ACC112 (cell line): ENCODE measurements around the gene CD300LF.

Source experiments
- H2AFZ ChIP-seq: fragments of 200-600 bp; sonication (generic); one replicate; pipeline ENCODE4 v1.6.0; 2017; ENCODE audit warnings: antibody characterized with exemption, low read length; ENCODE audit not compliant: unreplicated experiment
- H3K27ac ChIP-seq: fragments of 200-600 bp; sonication (generic); 2 replicates; pipeline ENCODE4 v1.5.1; 2014; ENCODE audit warnings: low read depth, mild to moderate bottlenecking, antibody characterized with exemption, low read length, moderate library complexity
- H3K27me3 ChIP-seq: fragments of 200-600 bp; sonication (generic); 2 replicates; pipeline ENCODE4 v1.6.1; 2014; ENCODE audit warnings: mild to moderate bottlenecking, antibody characterized with exemption, low read length, moderate library complexity, mixed read lengths; ENCODE audit not compliant: insufficient read depth
- H3K36me3 ChIP-seq: fragments of 200-600 bp; sonication (generic); 2 replicates; pipeline ENCODE4 v1.6.1; 2016; ENCODE audit warnings: mild to moderate bottlenecking, antibody characterized with exemption, low read length, moderate library complexity, mixed read lengths; ENCODE audit not compliant: insufficient read depth
- H3K4me1 ChIP-seq: fragments of 200-600 bp; sonication (generic); one replicate; pipeline ENCODE4 v1.6.1; 2016; ENCODE audit warnings: low read length, mixed read lengths; ENCODE audit not compliant: insufficient read depth, unreplicated experiment, control insufficient read depth
- H3K4me3 ChIP-seq: fragments of 200-600 bp; sonication (generic); 2 replicates; pipeline ENCODE4 v1.5.1; 2014; ENCODE audit warnings: mild to moderate bottlenecking, low read depth, low read length
- H3K79me2 ChIP-seq: fragments of 200-600 bp; sonication (generic); one replicate; pipeline ENCODE4 v1.6.0; 2016; ENCODE audit warnings: low read length; ENCODE audit not compliant: control insufficient read depth, unreplicated experiment, insufficient read depth

Gene CD300LF

GRCh38 chr17:74670329-74670728 is 42.4 kb downstream of the CD300LF start:
- no peaks in the 10 kb centered on the region for H3K36me3 ChIP-seq
- H3K79me2 ChIP-seq: no peaks in the 10 kb centered on the region
- H3K27me3 ChIP-seq: peaks cover 59% of the 10 kb centered on the region
- no peak overlapping the region for H3K4me3 ChIP-seq
- H3K27ac ChIP-seq: no peak overlapping the region
- no peak overlapping the region for H2AFZ ChIP-seq
- no peaks in the 10 kb centered on the region for H3K4me1 ChIP-seq

- Histone ChIP-seq H3K36me3 (no peaks in the 10 kb centered on the region), H3K79me2 (no peaks in the 10 kb centered on the region), H2AFZ (no peak overlapping the region), H3K27me3 (peaks cover 55% of the 10 kb centered on the region), H3K27ac (no peak overlapping the region), H3K4me1 (no peaks in the 10 kb centered on the region), H3K4me3 (no peak overlapping the region)
Measured at GRCh38 chr17:74663561-74663960, 49.2 kb downstream of the CD300LF start.

- Histone ChIP-seq H3K27ac (no peak overlapping the region), H3K27me3 (peaks cover 58% of the 10 kb centered on the region), H3K4me1 (no peaks in the 10 kb centered on the region), H3K36me3 (no peaks in the 10 kb centered on the region), H2AFZ (no peak overlapping the region), H3K4me3 (no peak overlapping the region), H3K79me2 (no peaks in the 10 kb centered on the region)
Measured at GRCh38 chr17:74659889-74660288, 52.8 kb downstream of the CD300LF start.

- Histone ChIP-seq H3K4me3 (no peak overlapping the region), H3K4me1 (no peaks in the 10 kb centered on the region), H3K36me3 (no peaks in the 10 kb centered on the region), H3K79me2 (no peaks in the 10 kb centered on the region), H3K27ac (no peak overlapping the region), H2AFZ (no peak overlapping the region), H3K27me3 (peaks cover 61% of the 10 kb centered on the region)
Measured at GRCh38 chr17:74658620-74659019, 54.1 kb downstream of the CD300LF start.

- H3K4me1 ChIP-seq: no peaks in the 10 kb centered on the region
- H2AFZ ChIP-seq: no peak overlapping the region
- H3K27me3 ChIP-seq: peaks cover 76% of the 10 kb centered on the region
- H3K79me2 ChIP-seq: no peaks in the 10 kb centered on the region
- H3K4me3 ChIP-seq: no peak overlapping the region
- H3K27ac ChIP-seq: no peak overlapping the region
- H3K36me3 ChIP-seq: no peaks in the 10 kb centered on the region
Measured at GRCh38 chr17:74654742-74655141, 58.0 kb downstream of the CD300LF start.

- Histone ChIP-seq H3K27me3 (peaks cover 79% of the 10 kb centered on the region), H3K36me3 (no peaks in the 10 kb centered on the region), H3K79me2 (no peaks in the 10 kb centered on the region), H3K27ac (no peak overlapping the region), H3K4me3 (no peak overlapping the region), H3K4me1 (no peaks in the 10 kb centered on the region), H2AFZ (no peak overlapping the region)
Measured at GRCh38 chr17:74652020-74652419, 60.7 kb downstream of the CD300LF start.

- Histone ChIP-seq H3K27me3 (peaks cover 74% of the 10 kb centered on the region), H3K79me2 (no peaks in the 10 kb centered on the region), H2AFZ (no peak overlapping the region), H3K4me3 (no peak overlapping the region), H3K36me3 (no peaks in the 10 kb centered on the region), H3K4me1 (no peaks in the 10 kb centered on the region), H3K27ac (no peak overlapping the region)
Measured at GRCh38 chr17:74649909-74650308, 62.8 kb downstream of the CD300LF start.

GRCh38 chr17:74647871-74648672 is 64.7 kb downstream of the CD300LF start:
- H3K4me1 ChIP-seq: no peaks in the 10 kb centered on the region
- H3K79me2 ChIP-seq: no peaks in the 10 kb centered on the region
- H3K4me3 ChIP-seq: no peak overlapping the region
- H3K27me3 ChIP-seq: peaks cover 75% of the 10 kb centered on the region
- H3K27ac ChIP-seq: no peak overlapping the region
- no peaks in the 10 kb centered on the region for H3K36me3 ChIP-seq
- no peak overlapping the region for H2AFZ ChIP-seq

GRCh38 chr17:74646231-74646630 is 66.5 kb downstream of the CD300LF start:
- Histone ChIP-seq H2AFZ (no peak overlapping the region), H3K27me3 (peaks cover 71% of the 10 kb centered on the region)

GRCh38 chr17:74645010-74645409 is 67.7 kb downstream of the CD300LF start:
- Histone ChIP-seq H3K79me2 (no peaks in the 10 kb centered on the region), H3K4me1 (no peaks in the 10 kb centered on the region), H2AFZ (no peak overlapping the region), H3K27me3 (peaks cover 66% of the 10 kb centered on the region), H3K4me3 (no peak overlapping the region), H3K27ac (no peak overlapping the region), H3K36me3 (no peaks in the 10 kb centered on the region)

More at GRCh38 chr17:74646231-74646630, 66.5 kb downstream of the CD300LF start:
- Histone ChIP-seq H3K36me3 (no peaks in the 10 kb centered on the region), H3K4me3 (no peak overlapping the region), H3K27ac (no peak overlapping the region), H3K4me1 (no peaks in the 10 kb centered on the region), H3K79me2 (no peaks in the 10 kb centered on the region)

GRCh38 chr17:74644419-74644818 is 68.3 kb downstream of the CD300LF start:
- Histone ChIP-seq H3K4me1 (no peaks in the 10 kb centered on the region), H3K27ac (no peak overlapping the region), H3K4me3 (no peak overlapping the region), H3K27me3 (peaks cover 66% of the 10 kb centered on the region), H2AFZ (no peak overlapping the region), H3K79me2 (no peaks in the 10 kb centered on the region), H3K36me3 (no peaks in the 10 kb centered on the region)
